GM12864 (cell line): Measurements from ENCODE around the gene NAA25.
A peak's percentile ranks its signal among the peaks of the same experiment; 100 is the strongest.

Experiments used
- DNase-seq: peaks from one replicate; pipeline ENCODE4 v3.0.0-alpha.2; 2011; ENCODE audit warnings: low read depth
- H3K4me3 ChIP-seq: 2 replicates; pipeline ENCODE4 v1.5.1; 2011; ENCODE audit warnings: mild to moderate bottlenecking, low read depth, low read length, control low read depth
- TF ChIP-seq, protein P1 (sequence below): IDR thresholded peaks from 2 replicates; pipeline ENCODE4 v1.5.1; 2011; ENCODE audit warnings: low read depth, mild to moderate bottlenecking, moderate library complexity, low read length, control low read depth, inconsistent platforms; ENCODE audit errors: missing control alignments

Gene NAA25

DNA sequence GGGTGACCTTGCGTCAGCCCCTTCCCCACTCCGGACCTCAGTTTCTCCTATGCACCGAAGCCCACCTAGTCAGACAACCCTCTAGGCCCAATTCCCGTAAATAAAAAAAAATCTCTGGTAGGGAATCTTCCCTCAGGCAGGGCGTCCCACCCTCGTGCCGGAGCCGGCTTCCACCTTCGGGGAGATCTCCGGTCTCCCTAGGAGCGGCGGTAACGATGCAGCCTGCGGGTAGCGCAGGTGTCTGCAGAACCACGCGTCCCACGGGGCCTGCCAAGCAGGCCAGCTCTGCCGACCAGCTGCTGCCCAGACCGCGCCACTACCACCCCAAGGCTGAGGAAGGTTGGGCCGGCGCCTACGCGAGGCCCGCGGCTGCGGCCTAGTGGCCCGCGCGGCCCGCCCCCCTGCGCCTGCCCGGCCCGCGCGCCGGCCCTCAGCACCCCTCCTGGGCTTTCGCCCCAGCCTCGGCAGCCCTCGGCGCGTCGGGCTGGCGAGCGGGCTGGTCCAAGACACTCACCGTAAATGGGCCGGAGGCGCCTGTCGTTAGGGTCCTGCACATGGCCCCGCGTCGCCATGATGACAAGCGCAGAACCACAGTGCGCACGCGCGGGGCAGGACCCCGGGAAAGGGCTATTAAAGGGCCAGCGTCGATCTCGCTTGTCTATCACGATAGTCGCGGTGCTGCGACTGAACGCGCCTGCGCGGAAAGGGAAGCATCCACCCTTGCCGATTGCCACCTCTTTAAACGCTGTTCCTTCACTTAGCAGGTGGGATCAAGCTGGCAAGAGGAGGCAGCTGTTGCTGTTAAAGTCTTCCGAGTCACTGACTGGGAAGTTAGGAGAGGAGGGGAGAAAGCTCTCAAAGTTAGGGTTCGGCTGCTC lies at the start of gene NAA25:
TSS of gene NAA25 (minus strand) at position 582 of the 878 bp plus-strand sequence. CDS start at position 572, 10 bp downstream.
- H3K4me3 ChIP-seq = peak within 1 kb of the TSS; percentile 76
- TF ChIP-seq, protein P1, sequence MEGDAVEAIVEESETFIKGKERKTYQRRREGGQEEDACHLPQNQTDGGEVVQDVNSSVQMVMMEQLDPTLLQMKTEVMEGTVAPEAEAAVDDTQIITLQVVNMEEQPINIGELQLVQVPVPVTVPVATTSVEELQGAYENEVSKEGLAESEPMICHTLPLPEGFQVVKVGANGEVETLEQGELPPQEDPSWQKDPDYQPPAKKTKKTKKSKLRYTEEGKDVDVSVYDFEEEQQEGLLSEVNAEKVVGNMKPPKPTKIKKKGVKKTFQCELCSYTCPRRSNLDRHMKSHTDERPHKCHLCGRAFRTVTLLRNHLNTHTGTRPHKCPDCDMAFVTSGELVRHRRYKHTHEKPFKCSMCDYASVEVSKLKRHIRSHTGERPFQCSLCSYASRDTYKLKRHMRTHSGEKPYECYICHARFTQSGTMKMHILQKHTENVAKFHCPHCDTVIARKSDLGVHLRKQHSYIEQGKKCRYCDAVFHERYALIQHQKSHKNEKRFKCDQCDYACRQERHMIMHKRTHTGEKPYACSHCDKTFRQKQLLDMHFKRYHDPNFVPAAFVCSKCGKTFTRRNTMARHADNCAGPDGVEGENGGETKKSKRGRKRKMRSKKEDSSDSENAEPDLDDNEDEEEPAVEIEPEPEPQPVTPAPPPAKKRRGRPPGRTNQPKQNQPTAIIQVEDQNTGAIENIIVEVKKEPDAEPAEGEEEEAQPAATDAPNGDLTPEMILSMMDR = no peak
- peak; percentile 65 for DNase-seq

DNA sequence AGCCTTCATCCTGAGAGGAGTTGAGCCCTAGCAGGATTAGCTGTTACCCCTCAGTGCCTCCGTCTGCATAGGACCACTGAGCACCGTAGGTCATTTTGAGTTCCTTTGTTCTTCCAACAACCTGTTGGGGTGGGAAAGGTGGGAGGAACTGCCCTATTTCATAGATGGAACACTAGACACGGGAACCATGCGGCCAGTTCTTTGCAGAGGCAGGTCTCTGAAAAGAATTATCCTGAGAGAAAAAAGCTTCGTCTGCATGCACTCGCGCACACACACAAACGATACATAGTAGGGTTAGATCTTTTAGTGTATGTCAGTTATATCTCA lies 45.3 kb upstream of the NAA25 start:
- TF ChIP-seq, protein P1 = no peak
- H3K4me3 ChIP-seq = no peak overlapping the region
- DNase-seq = no peak

DNA sequence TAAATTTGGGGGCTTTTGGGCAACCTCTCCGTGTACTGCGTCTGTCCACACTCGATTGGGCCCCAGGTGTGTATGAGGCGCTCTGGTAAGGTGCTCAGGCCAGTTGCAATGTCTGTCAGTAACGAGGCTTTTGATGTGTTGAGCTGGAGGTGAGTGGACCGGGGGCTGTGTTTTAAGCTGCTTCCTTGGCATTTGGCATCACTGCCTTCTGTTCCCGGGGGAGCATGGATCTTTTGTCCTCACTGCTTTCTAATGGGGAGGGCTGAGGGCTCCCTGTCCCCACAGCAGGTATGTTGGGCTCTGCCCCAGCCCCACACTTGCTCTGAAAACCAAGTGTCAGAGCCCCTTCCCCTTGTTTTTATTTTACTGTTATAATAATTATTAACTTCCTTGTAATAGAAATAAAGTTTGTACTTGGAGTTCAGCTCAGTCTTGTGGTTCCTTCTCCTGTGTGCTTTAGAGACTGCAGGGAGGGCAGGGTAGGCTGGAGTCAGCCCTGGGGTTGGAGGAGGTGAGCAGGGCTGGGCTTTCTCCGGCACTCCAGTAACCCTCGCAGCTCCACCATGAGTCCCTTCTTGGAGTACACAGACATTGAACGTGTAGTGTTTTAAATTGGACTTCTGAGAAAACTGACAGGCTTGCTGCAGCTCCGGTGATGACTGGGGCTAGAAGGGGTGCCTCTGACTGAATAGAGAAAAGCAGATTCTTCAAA lies 44.8 kb upstream of the NAA25 start:
- DNase-seq = no peak
- TF ChIP-seq, protein P1 = no peak
- H3K4me3 ChIP-seq = no peak overlapping the region

DNA sequence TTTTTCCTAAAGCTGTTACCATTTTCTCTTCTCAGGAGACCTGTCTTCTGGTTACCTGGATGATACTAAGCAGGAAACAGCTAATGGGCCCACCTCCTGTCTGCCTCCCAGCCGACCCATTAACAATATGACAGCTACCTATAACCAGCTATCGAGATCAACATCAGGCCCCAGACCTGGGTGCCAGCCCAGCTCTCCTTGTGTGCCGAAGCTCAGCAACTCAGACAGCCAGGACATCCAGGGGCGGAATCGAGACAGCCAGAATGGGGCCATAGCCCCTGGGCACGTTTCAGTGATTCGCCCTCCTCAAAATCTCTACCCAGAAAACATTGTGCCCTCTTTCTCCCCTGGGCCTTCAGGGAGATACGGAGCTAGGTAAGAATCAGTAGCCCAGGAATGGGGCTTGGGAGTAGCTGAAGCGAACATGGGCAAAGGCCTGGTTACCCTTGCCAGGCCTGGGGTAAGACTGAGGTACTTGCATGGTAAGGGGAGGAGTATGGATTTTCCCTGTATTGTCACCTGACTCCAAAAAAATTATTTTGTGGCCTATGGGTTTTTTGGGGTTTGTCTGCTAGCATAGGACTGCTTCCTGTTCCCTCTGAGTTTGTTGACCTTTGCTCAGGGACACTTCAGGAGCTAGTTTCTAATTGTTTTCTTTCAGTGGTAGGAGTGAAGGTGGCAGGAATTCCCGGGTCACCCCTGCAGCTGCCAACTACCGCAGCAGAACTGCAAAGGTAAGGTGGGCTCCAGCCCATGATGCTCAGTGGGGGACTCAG lies 43.4 kb upstream of the NAA25 start:
- no peak overlapping the region for H3K4me3 ChIP-seq
- no peak for DNase-seq
- TF ChIP-seq, protein P1 = no peak

DNA sequence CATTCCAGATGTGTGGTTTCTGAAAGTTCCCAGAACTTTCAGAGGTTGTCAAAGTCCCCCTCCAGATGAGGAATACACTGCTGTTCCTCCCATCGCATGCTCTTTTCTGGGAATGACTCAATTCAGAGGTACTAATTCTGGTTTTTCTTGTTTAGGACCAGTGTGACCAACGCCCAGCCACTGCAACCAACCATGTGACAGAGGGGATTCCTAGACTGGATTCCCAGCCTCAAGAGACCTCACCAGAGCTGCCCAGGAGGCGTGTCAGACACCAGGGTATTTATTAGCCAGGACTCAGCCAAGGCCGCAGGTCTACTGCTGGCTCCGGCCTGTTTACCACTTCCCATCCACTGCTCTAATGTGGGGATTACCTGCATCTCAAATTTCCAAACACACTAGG lies 41.0 kb upstream of the NAA25 start:
- no peak for DNase-seq
- TF ChIP-seq, protein P1 = no peak
- no peak overlapping the region for H3K4me3 ChIP-seq

DNA sequence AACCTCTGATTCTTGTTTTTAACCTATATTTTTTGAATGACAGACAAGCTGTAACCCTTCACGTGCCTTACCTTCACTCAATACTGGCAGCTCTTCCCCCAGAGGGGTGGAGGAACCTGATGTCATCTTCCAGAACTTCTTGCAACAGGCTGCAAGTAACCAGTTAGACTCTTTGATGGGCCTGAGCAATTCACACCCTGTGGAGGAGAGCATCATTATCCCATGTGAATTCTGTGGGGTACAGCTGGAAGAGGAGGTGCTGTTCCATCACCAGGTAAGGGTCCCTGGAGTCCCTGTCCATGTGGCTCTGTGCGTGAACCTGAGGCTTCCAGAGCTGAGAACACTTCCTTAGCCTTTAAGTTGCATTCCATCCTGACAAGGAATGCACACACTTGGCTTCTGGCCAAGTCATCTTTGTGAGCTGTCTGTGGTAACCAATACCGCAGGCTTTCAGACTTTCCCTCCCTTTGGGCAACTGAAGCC lies 39.5 kb upstream of the NAA25 start:
- TF ChIP-seq, protein P1 = no peak
- H3K4me3 ChIP-seq = no peak overlapping the region
- no peak for DNase-seq
